Measurements from ENCODE around the gene CASKIN2. TPM values are rescaled to one million over a fixed set of nuclear protein-coding genes. Genes with fewer than 3 reads are reported as not detected.
"Not testable (repeated sequence)": the region's sequence is repeated elsewhere in the genome, so short reads cannot be mapped to it uniquely, and the experiment has no call there.

CASKIN2 gene
- total and polyA plus RNA-seq, 2 experiments from 2014 or later = 18.1 to 31.2 TPM

DNA sequence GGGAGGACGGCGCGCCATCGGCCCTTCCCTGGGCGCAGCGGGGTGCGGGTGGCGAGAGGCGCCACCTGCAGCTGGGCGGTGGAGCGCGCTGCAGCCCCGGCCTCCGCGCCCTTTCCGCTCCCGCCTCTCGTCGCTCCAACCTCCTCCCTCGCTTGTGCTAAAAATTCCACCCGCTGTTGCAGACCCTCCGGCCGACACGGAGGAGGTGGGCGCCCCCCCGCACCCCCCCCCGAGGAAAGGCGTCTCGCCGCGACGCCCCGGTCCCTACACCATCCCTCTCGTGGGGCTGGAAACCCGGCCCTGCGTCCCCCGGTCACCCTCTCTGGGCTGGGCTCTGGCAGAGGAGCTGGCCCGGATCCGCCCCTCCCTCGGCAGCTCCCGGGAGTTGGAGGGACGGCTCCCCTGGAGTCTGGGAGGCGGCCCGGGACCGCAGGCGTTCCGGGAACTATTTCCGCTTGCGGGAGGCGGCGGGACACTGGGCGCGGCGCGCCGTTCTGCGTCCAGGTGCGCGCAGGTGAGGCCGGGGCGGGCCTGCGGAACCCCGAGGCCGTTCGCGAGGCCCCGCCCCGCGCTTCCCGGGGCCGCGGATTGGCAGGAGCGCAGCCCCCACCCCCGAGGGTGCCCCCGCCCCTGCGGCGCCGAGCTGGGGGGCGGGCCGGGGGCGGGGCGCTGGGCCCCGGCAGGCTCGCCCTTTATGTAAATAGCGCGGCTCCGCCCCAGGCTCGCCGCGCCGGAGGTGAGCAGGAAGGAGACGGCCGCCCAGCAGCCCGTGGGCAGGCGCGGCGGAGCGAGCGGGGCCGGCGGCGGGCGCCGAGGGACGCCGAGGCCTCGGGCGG lies 9.9 kb upstream of the CASKIN2 start, which contains the start of gene LLGL2:
LLGL2 (plus strand) TSS at position 728 of the 836 bp plus-strand sequence. CDS start 17,730 bp downstream, outside the sequence.
- peak within 1 kb of the TSS; percentile 83 for H3K4me3 ChIP-seq
- peak; percentile 60 to 93 for DNase-seq (ENCODE audit: low read depth in 1 of 2, low spot score in 1 of 2)
- TF ChIP-seq, protein P1, sequence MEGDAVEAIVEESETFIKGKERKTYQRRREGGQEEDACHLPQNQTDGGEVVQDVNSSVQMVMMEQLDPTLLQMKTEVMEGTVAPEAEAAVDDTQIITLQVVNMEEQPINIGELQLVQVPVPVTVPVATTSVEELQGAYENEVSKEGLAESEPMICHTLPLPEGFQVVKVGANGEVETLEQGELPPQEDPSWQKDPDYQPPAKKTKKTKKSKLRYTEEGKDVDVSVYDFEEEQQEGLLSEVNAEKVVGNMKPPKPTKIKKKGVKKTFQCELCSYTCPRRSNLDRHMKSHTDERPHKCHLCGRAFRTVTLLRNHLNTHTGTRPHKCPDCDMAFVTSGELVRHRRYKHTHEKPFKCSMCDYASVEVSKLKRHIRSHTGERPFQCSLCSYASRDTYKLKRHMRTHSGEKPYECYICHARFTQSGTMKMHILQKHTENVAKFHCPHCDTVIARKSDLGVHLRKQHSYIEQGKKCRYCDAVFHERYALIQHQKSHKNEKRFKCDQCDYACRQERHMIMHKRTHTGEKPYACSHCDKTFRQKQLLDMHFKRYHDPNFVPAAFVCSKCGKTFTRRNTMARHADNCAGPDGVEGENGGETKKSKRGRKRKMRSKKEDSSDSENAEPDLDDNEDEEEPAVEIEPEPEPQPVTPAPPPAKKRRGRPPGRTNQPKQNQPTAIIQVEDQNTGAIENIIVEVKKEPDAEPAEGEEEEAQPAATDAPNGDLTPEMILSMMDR (IDR thresholded peaks at IDR 0.05; ENCODE audit: low read depth, low read length) = peak; percentile 36
- H3K9me3 ChIP-seq (ENCODE audit: low read depth) = no peaks in the 10 kb centered on the region
- H3K27ac ChIP-seq = no peak within 1 kb of the TSS
- H3K4me1 ChIP-seq (ENCODE audit: low read depth) = no peaks in the 10 kb centered on the region
- H3K36me3 ChIP-seq = peaks cover 9% of the 10 kb centered on the region
- H3K27me3 ChIP-seq = peaks cover 15% of the 10 kb centered on the region

DNA sequence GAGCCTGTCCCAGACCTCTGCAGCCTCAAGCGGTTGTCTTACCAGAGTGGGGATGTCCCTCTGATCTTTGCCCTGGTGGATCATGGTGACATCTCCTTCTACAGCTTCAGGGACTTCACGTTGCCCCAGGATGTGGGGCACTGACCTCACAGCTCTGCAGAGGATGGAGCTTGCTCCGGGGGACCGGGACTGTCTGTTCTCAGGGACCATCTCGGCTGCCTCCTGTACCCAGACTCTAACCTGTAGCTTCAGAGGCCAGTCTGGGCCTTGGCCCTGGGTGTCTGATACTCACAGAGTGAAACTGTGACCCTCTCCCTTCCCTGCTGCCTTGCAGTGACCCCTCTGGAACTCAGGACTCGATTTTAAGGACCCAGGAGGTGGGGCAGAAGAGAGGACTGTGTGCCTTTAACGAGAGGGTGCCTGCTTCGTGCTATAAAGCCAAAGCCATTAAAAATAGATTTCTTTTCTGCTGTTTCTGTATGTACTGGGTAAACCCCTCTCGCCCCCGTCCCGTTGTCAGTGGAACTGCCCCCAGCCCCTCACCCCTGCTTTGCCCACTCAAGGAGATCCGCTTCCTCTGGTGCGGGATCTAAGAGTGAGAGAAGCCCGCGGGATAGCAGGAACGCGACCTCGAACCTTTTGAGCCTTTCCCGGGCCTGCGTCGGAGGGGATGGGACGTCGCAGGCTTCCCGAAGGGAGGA lies 9.1 kb upstream of the CASKIN2 start:
- no peak for DNase-seq (ENCODE audit: low read depth in 1 of 2, low spot score in 1 of 2)
- H3K9me3 ChIP-seq (ENCODE audit: low read depth) = no peaks in the 10 kb centered on the region
- H3K4me3 ChIP-seq = peak overlapping the region; percentile 83
- no peaks in the 10 kb centered on the region for H3K4me1 ChIP-seq (ENCODE audit: low read depth)
- H3K36me3 ChIP-seq = peaks cover 9% of the 10 kb centered on the region
- H3K27ac ChIP-seq = no peak overlapping the region
- TF ChIP-seq, protein P1 (IDR thresholded peaks at IDR 0.05; ENCODE audit: low read depth, low read length) = no peak
- peaks cover 15% of the 10 kb centered on the region for H3K27me3 ChIP-seq

DNA sequence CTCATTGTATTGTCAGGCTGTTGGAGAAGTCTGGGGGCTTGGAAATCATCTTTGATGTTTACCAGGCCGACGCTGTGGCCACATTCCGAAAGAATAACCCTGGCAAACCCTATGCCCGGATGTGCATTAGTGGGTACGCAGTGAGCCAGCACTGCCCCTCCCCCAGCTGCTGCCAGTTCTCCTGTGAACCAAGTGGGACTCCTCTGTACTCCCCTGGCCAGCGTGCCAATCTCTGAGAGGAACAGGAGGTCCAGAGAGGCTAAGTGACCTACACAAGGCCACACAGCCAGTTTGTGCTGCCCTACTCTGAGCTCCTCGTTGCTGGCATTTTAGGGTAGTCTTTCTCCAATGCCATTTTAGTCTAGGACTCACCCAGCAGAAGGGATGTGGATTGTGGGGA lies 8.3 kb upstream of the CASKIN2 start:
- TF ChIP-seq, protein P1 (IDR thresholded peaks at IDR 0.05; ENCODE audit: low read depth, low read length) = no peak
- Histone ChIP-seq H3K27ac (no peak overlapping the region), H3K36me3 (peaks cover 9% of the 10 kb centered on the region), H3K4me1 (ENCODE audit: low read depth) (no peaks in the 10 kb centered on the region), H3K4me3 (no peak overlapping the region), H3K27me3 (peaks cover 15% of the 10 kb centered on the region), H3K9me3 (ENCODE audit: low read depth) (no peaks in the 10 kb centered on the region)
- no peak for DNase-seq (ENCODE audit: low read depth in 1 of 2, low spot score in 1 of 2)

DNA sequence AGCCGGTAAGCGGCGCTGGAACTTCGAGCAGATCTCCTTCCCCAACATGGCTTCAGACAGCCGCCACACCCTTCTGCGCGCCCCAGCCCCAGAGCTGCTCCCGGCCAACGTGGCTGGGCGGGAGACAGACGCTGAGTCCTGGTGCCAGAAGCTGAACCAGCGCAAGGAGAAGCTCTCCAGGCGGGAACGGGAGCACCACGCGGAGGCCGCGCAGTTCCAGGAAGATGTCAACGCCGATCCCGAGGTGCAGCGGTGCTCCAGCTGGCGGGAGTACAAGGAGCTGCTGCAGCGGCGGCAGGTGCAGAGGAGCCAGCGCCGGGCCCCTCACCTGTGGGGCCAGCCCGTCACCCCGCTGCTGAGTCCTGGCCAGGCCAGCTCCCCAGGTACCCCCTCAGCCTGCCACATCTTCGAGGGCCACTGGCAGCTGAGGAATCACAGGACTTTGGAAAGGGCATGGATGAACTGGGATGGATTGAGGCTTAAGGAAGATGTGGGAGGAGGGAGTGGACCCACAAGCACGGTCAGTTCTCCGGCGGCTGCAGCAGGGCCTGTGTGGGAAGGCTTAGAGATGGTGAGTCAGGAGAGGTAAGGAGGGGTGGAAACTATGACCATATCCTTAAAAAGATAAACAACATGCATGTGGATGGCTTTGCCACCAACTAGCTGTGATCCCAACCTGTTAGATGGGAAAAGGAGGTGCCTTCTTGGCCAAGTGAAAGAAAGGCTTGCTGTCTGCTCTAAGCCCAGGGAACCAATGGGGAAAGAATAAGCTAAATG lies 6.8 kb upstream of the CASKIN2 start:
- peaks cover 14% of the 10 kb centered on the region for H3K27me3 ChIP-seq
- peaks cover 9% of the 10 kb centered on the region for H3K36me3 ChIP-seq
- TF ChIP-seq, protein P1 (IDR thresholded peaks at IDR 0.05; ENCODE audit: low read depth, low read length) = no peak
- H3K4me1 ChIP-seq (ENCODE audit: low read depth) = peaks cover 4% of the 10 kb centered on the region
- H3K9me3 ChIP-seq (ENCODE audit: low read depth) = no peaks in the 10 kb centered on the region
- H3K27ac ChIP-seq = no peak overlapping the region
- no peak for DNase-seq (ENCODE audit: low read depth in 1 of 2, low spot score in 1 of 2)
- H3K4me3 ChIP-seq = no peak overlapping the region

DNA sequence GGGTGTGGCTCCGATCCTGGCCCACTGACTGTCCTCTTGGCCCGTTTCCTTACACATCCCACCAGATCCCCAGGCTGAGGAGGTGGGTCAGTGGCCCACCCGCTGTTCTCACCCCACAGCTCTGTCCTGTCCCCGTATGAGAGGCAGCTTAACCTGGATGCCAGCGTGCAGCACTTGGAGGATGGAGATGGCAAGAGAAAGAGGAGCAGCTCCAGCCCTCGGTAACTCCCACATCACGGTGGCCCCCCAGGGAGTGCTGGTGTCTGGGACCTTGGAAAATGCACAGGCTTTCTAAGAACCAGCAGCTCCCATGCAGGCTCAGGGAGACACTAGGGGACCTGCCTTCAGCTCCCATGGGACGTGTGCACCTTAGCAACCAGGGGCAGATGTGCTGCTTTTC lies 6.0 kb upstream of the CASKIN2 start:
- TF ChIP-seq, protein P1 (IDR thresholded peaks at IDR 0.05; ENCODE audit: low read depth, low read length) = no peak
- H3K4me3 ChIP-seq = no peak overlapping the region
- H3K27ac ChIP-seq = no peak overlapping the region
- no peaks in the 10 kb centered on the region for H3K9me3 ChIP-seq (ENCODE audit: low read depth)
- no peak for DNase-seq (ENCODE audit: low read depth in 1 of 2, low spot score in 1 of 2)
- peaks cover 9% of the 10 kb centered on the region for H3K36me3 ChIP-seq
- H3K27me3 ChIP-seq = peaks cover 5% of the 10 kb centered on the region
- peaks cover 5% of the 10 kb centered on the region for H3K4me1 ChIP-seq (ENCODE audit: low read depth)

DNA sequence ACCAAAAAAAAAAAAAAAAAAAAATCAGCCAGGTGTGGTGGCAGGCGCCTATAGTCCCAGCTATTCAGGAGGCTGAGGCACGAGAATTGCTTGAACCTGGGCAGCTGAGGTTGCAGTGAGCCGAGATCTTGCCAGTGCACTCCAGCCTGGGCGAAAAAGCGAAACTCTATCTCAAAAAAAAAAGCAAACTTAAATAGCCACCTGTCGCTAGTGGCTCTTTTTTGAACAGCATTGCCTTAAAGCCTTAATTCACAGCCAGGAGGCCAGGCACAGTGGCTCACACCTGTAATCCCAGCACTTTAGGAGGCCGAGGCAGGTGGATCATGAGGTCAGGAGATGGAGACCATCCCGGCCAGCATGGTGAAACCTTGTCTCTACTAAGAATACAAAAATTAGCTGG lies 5.1 kb upstream of the CASKIN2 start:
- DNase-seq (ENCODE audit: low read depth in 1 of 2, low spot score in 1 of 2); H3K36me3 ChIP-seq; H3K27me3 ChIP-seq: not testable (repeated sequence)

More for the DNA sequence above, 5.1 kb upstream of the CASKIN2 start:
- H3K9me3 ChIP-seq (ENCODE audit: low read depth); H3K27ac ChIP-seq; H3K4me1 ChIP-seq (ENCODE audit: low read depth); H3K4me3 ChIP-seq: not testable (repeated sequence)
